ENCODE data around the gene TRIM7.

GRCh38 chr5:181188700-181189362 is 16.2 kb downstream of the TRIM7 start:
- TF ChIP-seq CTCF (IDR thresholded peaks at IDR 0.05; ENCODE audit: low read depth, low read length, poor library complexity, severe bottlenecking) (peak; percentile 18), EZH2phosphoT487 (IDR thresholded peaks at IDR 0.05; ENCODE audit: borderline replicate concordance, low read length) (no peak)
